Gastroesophageal sphincter (tissue), 4 donors: Measurements from ENCODE around the gene EIF4EBP3. TPM values are rescaled to one million over a fixed set of nuclear protein-coding genes. Genes with fewer than 3 reads are reported as not detected.

ENCODE experiments used
- ATAC-seq: fragments of 150-250 bp; one replicate; pipeline ENCODE4 v1.9.1; 2016; ENCODE audit warnings: mild to moderate bottlenecking, moderate library complexity
- H3K27ac ChIP-seq, 4 donors: fragments of 200-600 bp; sonication (generic) in 3 of 4; 1 replicate in 3 of 4; 2 replicates in 1 of 4; pipeline ENCODE4 v1.5.1; 2016 to 2019
- H3K27me3 ChIP-seq: fragments of 200-600 bp; sonication (generic); one replicate; pipeline ENCODE4 v1.5.1; 2019
- H3K36me3 ChIP-seq, 2 donors: fragments of 200-600 bp; sonication (generic); one replicate each; pipeline ENCODE4 v1.5.1; 2019; ENCODE audit warnings: control low read depth in 1 of 2
- H3K4me1 ChIP-seq, 3 donors: fragments of 200-600 bp; sonication (generic); 1 replicate in 2 of 3; 2 replicates in 1 of 3; pipeline ENCODE4 v1.5.1; 2016 to 2019; ENCODE audit warnings: control low read depth in 2 of 3
- H3K4me3 ChIP-seq, 2 donors: fragments of 200-600 bp; sonication (generic); one replicate each; pipeline ENCODE4 v1.5.1; 2019; ENCODE audit warnings: mild to moderate bottlenecking in 1 of 2, moderate library complexity in 1 of 2
- H3K9me3 ChIP-seq, 3 donors: fragments of 200-600 bp; sonication (generic); one replicate each; pipeline ENCODE4 v1.5.1; 2017 to 2019; ENCODE audit warnings: control low read depth in 2 of 3
- EP300 ChIP-seq: sonication (generic); formaldehyde crosslinking; IDR thresholded peaks from one replicate; pipeline ENCODE4 v1.6.1; 2017; ENCODE audit warnings: antibody characterized with exemption, mild to moderate bottlenecking
- POLR2A ChIP-seq, 2 donors: fragments of 450-650 bp; IDR thresholded peaks; one replicate each; pipeline ENCODE4 v1.6.1; 2017; ENCODE audit warnings: antibody characterized with exemption in 2 of 2, mild to moderate bottlenecking in 2 of 2, moderate library complexity in 1 of 2
- POLR2AphosphoS5 ChIP-seq: sonication (generic); formaldehyde crosslinking; IDR thresholded peaks from one replicate; pipeline ENCODE4 v1.6.1; 2017; ENCODE audit warnings: antibody characterized with exemption
- WGBS, 2 donors: methylation state at CpG; one replicate each; pipeline ENCODE4 v1.1.5; 2018; ENCODE audit warnings: low coverage in 1 of 2; 5-methylcytosine and 5-hydroxymethylcytosine counted together
- total RNA-seq, 4 donors: library from RNA; depleted of rRNA; stranded (reverse); fragments of >200 nt; gene quantifications; one replicate each; pipeline ENCODE4 v1.1.0, GENCODE V29; 2016
- TF ChIP-seq, protein P1 (sequence below), 4 experiments: fragments of 200-600 bp in 2 of 4; fragments of 450-650 bp in 2 of 4; sonication (generic) in 1 of 4; IDR thresholded peaks; one replicate each; pipeline ENCODE4 v1.5.1; 2017 to 2019; ENCODE audit warnings: antibody characterized with exemption in 4 of 4, mild to moderate bottlenecking in 2 of 4, moderate library complexity in 2 of 4

The EIF4EBP3 gene
- total RNA-seq, 4 donors from 2014 or later: 1.8 to 21.5 (median 11.2) TPM

DNA sequence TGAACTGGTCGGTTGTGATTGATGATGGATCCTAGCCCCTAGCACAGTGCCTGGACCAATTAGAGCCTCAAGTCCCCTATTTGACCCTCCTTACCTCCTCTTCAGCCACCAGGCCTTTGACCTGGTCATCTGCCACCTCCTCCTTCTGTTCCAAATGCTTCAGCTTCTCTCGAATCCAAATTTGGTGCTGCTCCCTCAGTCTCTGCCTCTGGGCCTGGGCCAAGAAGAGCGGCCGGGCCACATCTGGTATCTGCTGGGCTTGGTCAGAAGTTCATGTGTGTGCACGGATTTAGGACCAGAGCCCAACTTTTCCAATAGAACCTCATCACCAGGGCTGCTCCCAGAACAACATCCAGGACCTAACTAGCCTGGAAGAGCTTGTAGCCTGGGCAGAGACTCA lies 23.6 kb downstream of the EIF4EBP3 start:
- no peak for TF ChIP-seq EP300
- TF ChIP-seq, protein P1, sequence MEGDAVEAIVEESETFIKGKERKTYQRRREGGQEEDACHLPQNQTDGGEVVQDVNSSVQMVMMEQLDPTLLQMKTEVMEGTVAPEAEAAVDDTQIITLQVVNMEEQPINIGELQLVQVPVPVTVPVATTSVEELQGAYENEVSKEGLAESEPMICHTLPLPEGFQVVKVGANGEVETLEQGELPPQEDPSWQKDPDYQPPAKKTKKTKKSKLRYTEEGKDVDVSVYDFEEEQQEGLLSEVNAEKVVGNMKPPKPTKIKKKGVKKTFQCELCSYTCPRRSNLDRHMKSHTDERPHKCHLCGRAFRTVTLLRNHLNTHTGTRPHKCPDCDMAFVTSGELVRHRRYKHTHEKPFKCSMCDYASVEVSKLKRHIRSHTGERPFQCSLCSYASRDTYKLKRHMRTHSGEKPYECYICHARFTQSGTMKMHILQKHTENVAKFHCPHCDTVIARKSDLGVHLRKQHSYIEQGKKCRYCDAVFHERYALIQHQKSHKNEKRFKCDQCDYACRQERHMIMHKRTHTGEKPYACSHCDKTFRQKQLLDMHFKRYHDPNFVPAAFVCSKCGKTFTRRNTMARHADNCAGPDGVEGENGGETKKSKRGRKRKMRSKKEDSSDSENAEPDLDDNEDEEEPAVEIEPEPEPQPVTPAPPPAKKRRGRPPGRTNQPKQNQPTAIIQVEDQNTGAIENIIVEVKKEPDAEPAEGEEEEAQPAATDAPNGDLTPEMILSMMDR (IDR thresholded peaks at IDR 0.05): no peak
- TF ChIP-seq POLR2AphosphoS5: no peak
- no peak for TF ChIP-seq POLR2A (IDR thresholded peaks at IDR 0.05)
- WGBS, 2 donors: 60% methylated on average over 1 of the region's 5 CpGs; no CpG with 5 or more reads in 1 of the 2 donors
- H3K36me3 ChIP-seq: peaks cover 0 to 46% of the 10 kb centered on the region in 2 donors
- peak overlapping the region in 3 of 4 donors; percentile 52 to 64 (median 60) for H3K27ac ChIP-seq
- no peaks in the 10 kb centered on the region for H3K9me3 ChIP-seq
- ATAC-seq: peak; percentile 36
- peaks cover 0 to 54% (median 17%) of the 10 kb centered on the region in 3 donors for H3K4me1 ChIP-seq
- no peaks in the 10 kb centered on the region for H3K27me3 ChIP-seq
- no peak overlapping the region for H3K4me3 ChIP-seq

DNA sequence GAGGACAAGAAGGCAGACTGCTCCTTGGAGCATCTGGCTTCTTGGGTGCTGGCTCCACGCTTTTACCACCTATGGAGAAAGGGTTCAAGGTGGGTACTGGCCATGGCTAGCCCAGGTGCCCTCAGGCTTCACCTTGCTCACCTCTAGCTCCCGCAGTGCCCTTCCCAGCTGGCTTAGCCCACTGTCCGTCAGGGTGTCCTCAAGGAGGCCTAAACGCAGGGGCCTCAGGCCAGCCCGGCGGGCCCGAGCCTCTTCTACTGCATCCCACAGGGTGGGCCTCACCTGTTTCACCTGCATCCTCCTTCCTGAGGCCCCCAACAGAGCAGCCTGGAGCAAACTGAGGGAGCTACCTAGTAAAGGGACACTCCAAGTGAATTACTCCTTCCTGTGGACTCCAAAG lies 26.2 kb downstream of the EIF4EBP3 start:
- Histone ChIP-seq H3K9me3 (no peaks in the 10 kb centered on the region), H3K27me3 (no peaks in the 10 kb centered on the region), H3K4me1 (peaks cover 0 to 28% (median 6%) of the 10 kb centered on the region in 3 donors), H3K4me3 (no peak overlapping the region), H3K27ac (no peak overlapping the region), H3K36me3 (peaks cover 0 to 20% of the 10 kb centered on the region in 2 donors)
- no CpG with 5 or more reads among the region's 7 CpGs for WGBS, 2 donors
- no peak for ATAC-seq
- no peak for TF ChIP-seq POLR2AphosphoS5
- TF ChIP-seq POLR2A (IDR thresholded peaks at IDR 0.05): no peak
- TF ChIP-seq, protein P1 (IDR thresholded peaks at IDR 0.05): no peak
- TF ChIP-seq EP300: no peak

DNA sequence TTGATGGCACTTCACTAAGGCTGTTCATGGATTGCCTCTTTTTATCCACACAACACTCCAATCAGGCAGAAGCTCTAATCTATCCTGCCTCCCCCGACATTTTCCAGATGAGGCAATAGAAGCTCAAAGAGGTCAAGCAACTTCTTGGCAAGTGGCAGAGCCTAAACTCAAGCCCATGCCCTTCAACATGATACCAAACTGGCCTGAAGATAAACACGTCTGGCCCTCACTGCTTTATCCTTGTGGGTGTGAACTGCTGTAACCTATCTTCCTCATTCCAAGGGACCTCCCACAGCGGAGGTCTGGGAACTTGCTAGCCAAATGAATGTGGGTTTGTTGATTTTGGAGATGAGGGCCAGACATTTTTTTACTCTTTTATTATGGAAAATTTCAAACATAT lies 26.7 kb downstream of the EIF4EBP3 start:
- Histone ChIP-seq H3K27ac (no peak overlapping the region), H3K27me3 (no peaks in the 10 kb centered on the region), H3K36me3 (peaks cover 0 to 16% of the 10 kb centered on the region in 2 donors), H3K9me3 (no peaks in the 10 kb centered on the region), H3K4me3 (no peak overlapping the region), H3K4me1 (peaks cover 0 to 25% (median 6%) of the 10 kb centered on the region in 3 donors)
- ATAC-seq: no peak
- WGBS, 2 donors: 24 to 27% methylated on average over 3 of the region's 3 CpGs
- TF ChIP-seq, protein P1 (IDR thresholded peaks at IDR 0.05): no peak
- no peak for TF ChIP-seq EP300

DNA sequence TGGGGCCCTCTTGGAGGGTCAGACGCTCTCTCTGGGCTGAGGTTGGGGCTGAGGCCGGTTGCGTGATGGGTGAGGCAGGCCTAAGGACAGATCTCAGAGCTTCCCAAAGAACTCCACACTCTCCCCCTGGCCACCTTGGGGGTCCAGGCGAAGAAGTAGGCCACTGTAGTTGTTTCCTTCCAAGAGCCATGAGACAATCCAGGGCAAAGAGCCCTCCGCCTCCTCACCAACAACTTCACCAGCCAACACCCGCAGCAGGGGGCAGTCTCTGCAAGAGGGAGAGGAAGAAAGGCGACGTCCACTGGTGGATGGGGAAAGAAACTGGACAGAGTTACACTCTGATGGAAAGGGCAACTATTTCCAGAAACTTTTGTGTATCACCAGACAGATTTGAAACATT lies 27.8 kb downstream of the EIF4EBP3 start:
- no peaks in the 10 kb centered on the region for H3K27me3 ChIP-seq
- no peak overlapping the region for H3K4me3 ChIP-seq
- H3K9me3 ChIP-seq: no peaks in the 10 kb centered on the region
- peak; percentile 61 for ATAC-seq
- no peak overlapping the region for H3K27ac ChIP-seq
- TF ChIP-seq EP300 (no peak), POLR2AphosphoS5 (no peak)
- TF ChIP-seq, protein P1 (IDR thresholded peaks at IDR 0.05): peak in 3 of 4 experiments; percentile 22 to 39 (median 26)
- H3K36me3 ChIP-seq: peaks cover 0 to 9% of the 10 kb centered on the region in 2 donors
- WGBS, 2 donors: 53% methylated on average over 3 of the region's 8 CpGs; no CpG with 5 or more reads in 1 of the 2 donors
- H3K4me1 ChIP-seq: peaks cover 0 to 14% (median under 1%) of the 10 kb centered on the region in 3 donors

DNA sequence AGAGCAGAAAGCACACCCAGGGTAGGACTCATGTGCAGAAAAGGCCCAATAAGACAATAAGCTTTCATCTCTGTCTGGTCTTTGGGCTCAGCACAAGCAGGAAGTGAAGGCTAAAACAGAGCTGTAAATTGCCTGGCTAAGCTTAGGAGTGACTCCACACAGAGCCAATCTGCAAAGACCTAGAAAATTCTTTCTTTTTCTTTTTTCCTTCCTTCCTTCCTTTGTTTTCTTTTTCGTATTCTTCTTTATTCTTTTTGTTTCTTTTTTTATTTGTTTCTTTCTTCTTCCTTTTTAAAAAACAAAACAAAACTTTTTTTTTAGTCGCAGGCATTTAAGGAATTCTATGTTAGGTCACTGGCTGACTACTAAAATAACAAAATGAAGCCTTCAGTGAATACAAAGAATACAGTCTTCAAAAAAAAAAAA lies 29.3 kb downstream of the EIF4EBP3 start:
- peaks cover 0 to 2% (median 0%) of the 10 kb centered on the region in 3 donors for H3K4me1 ChIP-seq
- no peaks in the 10 kb centered on the region for H3K27me3 ChIP-seq
- H3K9me3 ChIP-seq: no peaks in the 10 kb centered on the region
- H3K36me3 ChIP-seq: no peaks in the 10 kb centered on the region
- H3K4me3 ChIP-seq: no peak overlapping the region
- ATAC-seq: no peak
- TF ChIP-seq EP300 (no peak), POLR2AphosphoS5 (no peak), POLR2A (IDR thresholded peaks at IDR 0.05) (no peak)
- TF ChIP-seq, protein P1 (IDR thresholded peaks at IDR 0.05): no peak
- 60 to 66% methylated on average over 1 to 2 of the region's 2 CpGs for WGBS, 2 donors
- peak overlapping the region in 2 of 4 donors; percentile 20 to 24 for H3K27ac ChIP-seq
